Stimulated activated CD4-positive, alpha-beta T cell treated with anti-CD3 and anti-CD28 coated beads, Interleukin-1b, Interleukin-23, amount 100 ng/mL, for 48 hours (primary cell): ENCODE data around the gene FRYL.
"Not testable (repeated sequence)": the region's sequence is repeated elsewhere in the genome, so short reads cannot be mapped to it uniquely, and the experiment has no call there.

Experiments used
- DNase-seq: peaks from one replicate; pipeline ENCODE4 v3.0.0-alpha.2; 2020

Gene FRYL

GRCh38 chr4:48693856-48694574 is 86.1 kb downstream of the FRYL start:
- no peak for DNase-seq

- DNase-seq = no peak
Measured at GRCh38 chr4:48692897-48693296, 87.2 kb downstream of the FRYL start.

DNA sequence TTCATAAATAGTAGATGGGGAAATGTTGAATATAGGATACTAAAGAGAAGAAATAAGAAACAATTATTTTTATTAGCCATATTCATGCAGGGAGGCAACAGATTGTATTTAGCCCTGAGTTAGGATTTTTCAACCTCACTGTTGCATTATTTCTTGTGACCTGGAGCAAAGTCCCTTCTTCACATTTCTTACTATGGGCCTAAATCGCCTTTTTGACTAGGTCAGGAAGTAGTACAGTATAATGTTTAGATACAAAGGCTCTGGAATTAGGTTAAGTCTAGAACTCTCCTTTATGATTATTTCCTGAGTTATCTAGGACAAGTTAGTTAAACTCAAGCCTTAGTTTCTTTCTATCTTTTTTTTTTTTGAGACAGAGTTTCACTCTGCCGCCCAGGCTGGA is 88.0 kb downstream of the FRYL start:
- DNase-seq = no peak

GRCh38 chr4:48688953-48689352 is 91.1 kb downstream of the FRYL start:
- DNase-seq = no peak

GRCh38 chr4:48687313-48688051 is 92.6 kb downstream of the FRYL start:
- DNase-seq = no peak

- no peak for DNase-seq
Measured at GRCh38 chr4:48686369-48686768, 93.7 kb downstream of the FRYL start.

DNA sequence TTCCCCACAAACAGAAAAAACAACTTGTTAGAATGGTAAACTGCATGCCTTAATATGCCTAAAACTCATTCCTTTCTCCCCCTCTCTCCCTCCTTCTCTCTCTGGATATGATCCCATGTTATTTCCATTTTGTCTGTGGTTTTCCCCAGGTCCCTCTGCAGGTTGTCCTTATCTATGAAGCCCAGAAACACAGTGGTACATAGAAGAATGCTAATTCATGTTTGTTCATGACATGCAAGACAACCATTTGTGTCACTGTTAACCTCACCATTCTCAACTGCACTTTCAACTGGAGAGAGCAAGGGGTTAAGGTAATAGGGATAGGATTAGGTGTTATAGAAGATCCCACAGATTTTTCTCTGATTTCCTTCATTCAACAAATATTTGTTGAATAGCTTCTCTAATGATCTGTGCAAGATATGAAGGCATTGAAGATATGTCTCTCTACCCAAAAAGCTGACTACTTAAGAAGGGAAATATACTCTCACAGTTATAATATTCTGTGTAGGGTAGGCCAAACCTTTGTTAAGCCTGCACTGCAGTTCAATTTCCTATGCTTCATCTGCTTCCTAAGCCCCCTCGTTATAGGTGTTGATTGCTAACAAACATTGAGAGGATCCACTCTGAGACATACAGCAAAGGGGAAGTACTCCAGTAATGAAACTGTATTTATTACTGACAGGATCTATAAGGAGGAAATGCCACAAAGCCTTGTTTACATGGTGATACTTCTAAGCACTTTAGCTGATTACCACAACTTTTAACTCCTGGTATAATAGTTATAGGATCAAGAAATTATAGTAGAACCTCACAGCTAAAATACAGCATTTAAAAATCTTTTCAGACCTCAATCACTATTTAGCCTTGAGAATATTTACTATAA is 96.1 kb downstream of the FRYL start:
- DNase-seq = no peak

DNA sequence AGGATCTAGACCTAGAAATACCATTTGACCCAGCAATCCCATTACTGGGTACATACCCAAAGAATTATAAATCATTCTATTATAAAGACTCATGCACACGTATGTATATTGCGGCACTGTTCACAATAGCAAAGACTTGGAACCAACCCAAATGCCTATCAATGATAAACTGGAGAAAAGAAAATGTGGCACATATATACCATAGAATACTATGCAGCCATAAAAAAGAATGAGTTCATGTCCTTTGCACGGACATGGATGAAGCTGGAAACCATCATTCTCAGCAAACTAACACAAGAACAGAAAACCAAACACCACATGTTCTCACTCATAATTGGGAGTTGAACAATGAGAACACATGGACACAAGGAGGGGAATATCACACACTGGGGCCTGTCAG is 97.2 kb downstream of the FRYL start:
- not testable (repeated sequence) for DNase-seq

GRCh38 chr4:48681856-48682255 is 98.2 kb downstream of the FRYL start:
- no peak for DNase-seq

GRCh38 chr4:48680848-48681568 is 99.1 kb downstream of the FRYL start:
- no peak for DNase-seq

DNA sequence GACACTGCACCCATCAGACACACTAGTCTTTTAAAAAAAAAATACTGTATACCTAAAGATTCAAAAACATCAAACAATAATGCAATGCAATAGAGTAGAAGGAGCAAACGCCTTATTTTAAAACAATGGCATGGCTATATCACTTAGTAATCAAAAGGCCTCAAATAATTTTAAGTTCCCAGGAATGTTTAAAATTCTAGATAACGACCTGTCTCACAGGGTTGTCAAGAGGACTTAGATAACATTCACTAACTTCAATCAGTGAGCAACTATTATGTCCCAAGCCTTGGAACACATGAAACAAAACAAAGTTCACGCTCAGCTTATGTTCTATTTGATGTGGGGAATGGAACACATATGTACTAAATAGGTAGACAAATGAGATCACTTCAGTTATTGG is 106.5 kb downstream of the FRYL start:
- no peak for DNase-seq

GRCh38 chr4:48670587-48670986 is 109.5 kb downstream of the FRYL start:
- no peak for DNase-seq

GRCh38 chr4:48669086-48669485 is 111.0 kb downstream of the FRYL start:
- DNase-seq = no peak

DNA sequence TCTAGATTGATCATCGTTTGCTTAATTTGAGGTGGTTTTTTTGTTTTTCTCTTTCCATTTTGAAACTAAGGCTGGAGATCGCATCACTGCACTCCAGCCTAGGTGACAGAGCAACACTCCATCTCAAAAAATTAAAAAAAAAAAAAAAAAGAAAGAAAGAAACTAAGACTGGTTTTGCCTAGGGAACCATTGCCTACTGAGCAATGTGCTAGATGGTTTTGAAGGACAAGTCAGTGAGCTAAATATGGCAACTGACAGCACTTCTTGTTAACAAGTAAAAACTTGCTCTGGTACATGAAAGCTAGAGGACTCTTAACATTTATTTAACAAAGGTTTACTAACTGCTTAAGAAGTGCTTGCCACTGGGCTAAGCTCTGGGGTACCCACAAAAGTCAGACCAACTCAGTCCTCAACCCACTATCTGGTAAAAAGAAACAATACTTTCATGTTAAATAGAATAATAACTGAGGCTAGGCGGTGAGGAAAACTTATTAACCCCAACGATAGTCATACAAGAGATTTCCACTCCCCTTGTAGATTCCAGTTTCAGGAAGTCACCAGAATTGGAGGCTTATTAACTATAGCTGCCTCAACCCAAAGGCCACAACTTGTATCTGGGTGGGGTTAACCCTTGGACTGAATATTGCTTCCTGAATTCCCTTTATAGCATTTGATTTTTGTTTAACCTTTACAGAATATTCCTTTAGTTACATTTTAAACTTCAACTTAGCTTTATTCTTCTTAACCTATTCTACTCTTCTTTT is 111.6 kb downstream of the FRYL start:
- no peak for DNase-seq

DNA sequence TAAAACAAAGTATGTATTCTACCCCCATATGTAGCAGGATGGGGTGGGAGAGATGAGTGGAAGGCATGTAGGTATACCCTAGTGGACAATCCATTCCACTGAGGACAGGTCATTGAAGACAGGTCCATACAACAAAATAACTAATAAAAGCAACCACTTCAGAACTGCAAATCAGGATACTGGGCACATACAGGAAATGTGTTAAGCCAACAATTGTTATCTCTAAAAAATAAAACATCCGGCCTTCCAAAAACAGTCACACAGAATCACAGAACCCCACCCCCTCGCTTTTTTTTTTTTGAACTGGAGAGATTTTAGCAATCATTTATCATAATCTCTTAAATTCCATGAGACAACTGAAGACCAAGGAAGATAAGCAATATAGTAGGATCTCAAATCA is 112.9 kb downstream of the FRYL start:
- no peak for DNase-seq

DNA sequence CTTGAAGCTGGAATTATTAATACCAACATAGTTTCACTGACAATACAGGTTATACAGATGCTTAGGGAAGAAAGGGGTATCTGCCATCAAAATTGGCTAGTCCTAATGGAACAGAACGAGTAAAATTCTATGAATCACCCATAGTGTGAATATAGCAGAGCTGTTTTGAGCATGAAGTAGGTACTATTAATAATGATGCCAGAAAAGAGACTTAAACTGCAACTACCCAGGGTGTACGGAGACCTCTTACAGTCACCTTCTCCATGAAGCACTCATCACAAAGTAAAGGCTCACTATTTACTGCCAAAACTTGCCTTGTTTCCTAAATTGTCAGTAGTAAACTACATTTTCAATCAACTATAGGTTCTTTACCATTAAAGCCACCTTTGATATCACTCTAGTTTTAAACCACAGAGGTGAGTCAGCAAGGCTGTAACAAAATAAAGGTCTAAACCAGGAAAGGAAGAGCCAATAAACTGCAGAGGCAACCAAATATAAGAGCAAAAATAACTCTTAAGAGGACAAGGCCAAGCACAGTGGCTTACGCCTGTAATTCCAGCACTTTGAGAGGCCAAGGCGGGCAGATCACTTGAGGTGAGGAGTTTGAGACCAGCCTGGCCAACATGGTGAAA is 114.4 kb downstream of the FRYL start:
- DNase-seq = no peak

GRCh38 chr4:48664938-48665337 is 115.1 kb downstream of the FRYL start:
- DNase-seq = no peak

DNA sequence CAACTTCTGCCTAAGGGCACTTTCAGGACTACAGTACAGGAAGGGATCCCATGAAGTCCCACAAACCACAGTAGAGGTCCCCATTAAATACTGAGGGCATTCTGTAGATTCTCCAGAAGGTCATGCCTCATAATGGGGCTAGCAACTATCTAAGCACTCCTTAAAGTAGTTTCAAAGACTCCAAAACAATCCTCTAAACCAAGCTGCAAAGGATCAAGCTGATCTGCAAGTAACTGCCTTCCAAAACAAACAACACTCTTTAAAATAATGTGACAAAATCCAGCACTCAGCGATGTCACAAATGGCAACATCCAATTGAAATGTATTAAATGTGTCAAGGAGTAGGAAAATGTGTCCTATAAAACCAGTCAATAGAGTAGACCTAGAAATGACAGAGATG is 118.7 kb downstream of the FRYL start:
- DNase-seq = no peak

DNA sequence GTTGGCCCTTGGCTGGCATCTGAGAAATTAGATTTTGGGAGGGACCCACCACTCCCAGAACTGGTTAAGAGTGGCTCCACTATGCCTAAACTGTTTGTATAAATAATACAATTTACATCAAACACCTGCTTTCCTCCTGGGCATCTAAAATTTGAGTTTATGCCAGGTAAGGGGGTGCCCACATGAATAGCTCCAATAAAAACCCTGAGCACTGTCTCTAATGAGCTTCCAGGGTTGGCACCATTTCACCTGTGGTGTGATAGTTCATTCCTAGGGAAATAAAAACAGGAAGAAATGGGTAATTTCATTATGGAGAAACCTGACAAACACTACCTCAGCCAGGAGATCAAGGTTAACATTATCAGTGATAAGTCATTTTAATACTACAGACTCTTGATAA is 119.7 kb downstream of the FRYL start:
- DNase-seq = no peak

GRCh38 chr4:48654015-48654664 is 125.9 kb downstream of the FRYL start:
- DNase-seq = no peak
